Peyer's patch (tissue), 4 donors: ENCODE results near the gene TGFB1I1.

Experiments used
- POLR2A ChIP-seq, 2 donors: fragments of 450-650 bp; IDR thresholded peaks; one replicate each; pipeline ENCODE4 v1.5.1; 2017; ENCODE audit warnings: antibody characterized with exemption in 2 of 2, mild to moderate bottlenecking in 2 of 2, moderate library complexity in 2 of 2
- TF ChIP-seq, protein P1 (sequence below), 6 experiments: fragments of 450-650 bp in 4 of 6; fragments of 200-600 bp in 2 of 6; sonication (generic) in 1 of 6; IDR thresholded peaks; one replicate each; pipeline ENCODE4 v1.5.1; 2017 to 2019; ENCODE audit warnings: antibody characterized with exemption in 6 of 6, mild to moderate bottlenecking in 3 of 6, moderate library complexity in 1 of 6

DNA sequence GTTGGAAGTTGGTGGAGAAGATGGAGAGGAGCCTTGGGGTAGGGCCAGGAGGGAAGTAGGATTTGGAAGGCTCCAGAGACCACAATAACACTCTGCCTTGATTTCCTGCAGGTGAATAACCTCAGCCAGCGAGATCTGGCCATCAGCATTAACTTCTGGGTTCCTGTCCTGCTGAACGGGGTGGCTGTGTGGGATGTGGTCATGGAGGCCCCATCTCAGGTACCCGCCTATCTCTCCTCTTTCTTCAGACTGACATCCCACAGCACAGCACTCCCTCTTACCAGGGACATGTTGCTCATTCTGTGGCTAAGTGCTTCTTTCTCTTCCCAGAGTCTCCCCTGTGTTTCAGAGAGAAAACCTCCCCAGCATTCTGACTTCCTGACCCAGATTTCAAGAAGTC, 48.7 kb upstream of the TGFB1I1 start:
- TF ChIP-seq, protein P1, sequence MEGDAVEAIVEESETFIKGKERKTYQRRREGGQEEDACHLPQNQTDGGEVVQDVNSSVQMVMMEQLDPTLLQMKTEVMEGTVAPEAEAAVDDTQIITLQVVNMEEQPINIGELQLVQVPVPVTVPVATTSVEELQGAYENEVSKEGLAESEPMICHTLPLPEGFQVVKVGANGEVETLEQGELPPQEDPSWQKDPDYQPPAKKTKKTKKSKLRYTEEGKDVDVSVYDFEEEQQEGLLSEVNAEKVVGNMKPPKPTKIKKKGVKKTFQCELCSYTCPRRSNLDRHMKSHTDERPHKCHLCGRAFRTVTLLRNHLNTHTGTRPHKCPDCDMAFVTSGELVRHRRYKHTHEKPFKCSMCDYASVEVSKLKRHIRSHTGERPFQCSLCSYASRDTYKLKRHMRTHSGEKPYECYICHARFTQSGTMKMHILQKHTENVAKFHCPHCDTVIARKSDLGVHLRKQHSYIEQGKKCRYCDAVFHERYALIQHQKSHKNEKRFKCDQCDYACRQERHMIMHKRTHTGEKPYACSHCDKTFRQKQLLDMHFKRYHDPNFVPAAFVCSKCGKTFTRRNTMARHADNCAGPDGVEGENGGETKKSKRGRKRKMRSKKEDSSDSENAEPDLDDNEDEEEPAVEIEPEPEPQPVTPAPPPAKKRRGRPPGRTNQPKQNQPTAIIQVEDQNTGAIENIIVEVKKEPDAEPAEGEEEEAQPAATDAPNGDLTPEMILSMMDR (IDR thresholded peaks at IDR 0.05), result no peak
- TF ChIP-seq POLR2A (IDR thresholded peaks at IDR 0.05), result no peak
